ENCODE data around the gene CS. TPM values are rescaled to one million over a fixed set of nuclear protein-coding genes. Genes with fewer than 3 reads are reported as not detected.

The CS gene
- total RNA-seq, 1 donor from 2014 or later: 137 TPM

DNA sequence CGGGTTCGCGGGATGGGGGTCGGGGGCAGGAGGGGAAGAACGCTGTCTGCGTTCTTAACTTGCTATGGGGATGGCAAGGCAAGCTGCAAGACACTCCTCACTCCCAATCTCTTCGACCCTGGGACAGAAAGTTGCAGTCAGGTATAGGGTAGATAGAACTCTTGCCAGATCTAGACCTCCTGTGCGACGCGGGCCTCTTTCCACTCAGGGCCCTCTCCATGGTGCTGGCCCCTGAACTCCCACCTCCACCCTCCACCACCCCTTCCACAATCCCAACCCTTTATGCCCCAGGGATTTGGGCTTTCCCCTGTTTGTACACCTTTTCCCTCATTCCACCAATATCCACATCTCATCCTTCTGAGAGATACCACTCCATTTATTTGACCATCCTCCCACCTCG, 75.2 kb downstream of the CS start:
- peak overlapping the region; percentile 99 for H3K27ac ChIP-seq (ENCODE audit: low read depth, low read length)
- no peaks in the 10 kb centered on the region for H3K9me3 ChIP-seq (ENCODE audit: control insufficient read depth in 3 of 3, low read length in 3 of 3)
- peak overlapping the region; percentile 76 to 90 (median 84) for H3K9ac ChIP-seq (ENCODE audit: low read depth in 1 of 3, low read length in 3 of 3)

DNA sequence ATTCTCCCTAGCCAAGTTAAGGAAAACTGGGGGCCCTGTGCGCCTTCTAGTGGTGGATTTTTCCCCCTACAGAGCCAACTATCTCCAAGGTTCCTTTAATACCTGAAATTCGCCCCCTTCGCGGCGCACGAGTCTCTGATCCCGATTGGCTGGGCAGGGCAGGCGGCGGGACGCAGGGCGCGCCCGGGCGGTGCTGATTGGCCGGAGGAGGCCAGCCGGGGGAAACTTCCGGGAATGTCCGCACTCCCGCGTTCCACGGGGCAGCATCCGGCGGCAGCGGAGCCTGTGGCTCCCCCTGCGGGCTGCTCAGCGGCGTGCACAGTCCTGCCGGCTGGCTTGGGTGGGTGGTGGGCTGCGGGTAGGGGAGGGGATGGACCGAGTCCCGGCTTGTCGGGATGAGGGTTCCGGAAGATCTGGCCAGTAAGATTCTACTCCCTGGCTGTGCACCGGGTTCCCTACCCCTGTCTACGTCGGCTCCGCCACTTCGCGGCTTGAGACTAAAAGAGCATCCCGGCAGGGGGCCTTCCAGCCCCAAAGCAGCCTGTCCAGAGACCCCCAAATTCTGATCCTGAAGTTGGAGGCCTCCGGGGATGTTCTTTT, 75.9 kb downstream of the CS start, which contains the start of gene NABP2:
Gene NABP2 (plus strand): TSS at position 241 of the 600 bp plus-strand sequence. CDS start 515 bp downstream, outside the sequence.
- Histone ChIP-seq H3K27ac (ENCODE audit: low read depth, low read length) (peak within 1 kb of the TSS; percentile 99), H3K27me3 (ENCODE audit: control insufficient read depth in 3 of 3, insufficient read depth in 3 of 3, low read length in 3 of 3) (no peaks in the 10 kb centered on the region), H3K36me3 (ENCODE audit: control insufficient read depth in 3 of 3, insufficient read depth in 3 of 3, low read length in 3 of 3) (peaks cover 7 to 10% (median 9%) of the 10 kb centered on the region in 3 donors), H3K4me3 (ENCODE audit: low read length in 3 of 3) (peak within 1 kb of the TSS; percentile 80 to 84 (median 84)), H3K9me3 (ENCODE audit: control insufficient read depth in 3 of 3, low read length in 3 of 3) (no peaks in the 10 kb centered on the region), H3K9ac (ENCODE audit: low read depth in 1 of 3, low read length in 3 of 3) (peak within 1 kb of the TSS; percentile 76 to 90 (median 84)), H3K4me1 (ENCODE audit: control insufficient read depth in 3 of 3, insufficient read depth in 3 of 3, low read length in 3 of 3) (peaks cover 28 to 52% (median 34%) of the 10 kb centered on the region in 3 donors)

More for the DNA sequence above, 75.2 kb downstream of the CS start:
- peaks cover 28 to 51% (median 34%) of the 10 kb centered on the region in 3 donors for H3K4me1 ChIP-seq (ENCODE audit: control insufficient read depth in 3 of 3, insufficient read depth in 3 of 3, low read length in 3 of 3)
- H3K36me3 ChIP-seq (ENCODE audit: control insufficient read depth in 3 of 3, insufficient read depth in 3 of 3, low read length in 3 of 3): peaks cover 8 to 10% (median 10%) of the 10 kb centered on the region in 3 donors
- peak overlapping the region in 2 of 3 donors; percentile 80 to 84 for H3K4me3 ChIP-seq (ENCODE audit: low read length in 3 of 3)
- no peaks in the 10 kb centered on the region for H3K27me3 ChIP-seq (ENCODE audit: control insufficient read depth in 3 of 3, insufficient read depth in 3 of 3, low read length in 3 of 3)

GRCh38 chr12:56223571-56224101, 76.5 kb downstream of the CS start:
- H3K36me3 ChIP-seq (ENCODE audit: control insufficient read depth in 3 of 3, insufficient read depth in 3 of 3, low read length in 3 of 3): peaks cover 5 to 8% (median 5%) of the 10 kb centered on the region in 3 donors
- no peaks in the 10 kb centered on the region for H3K27me3 ChIP-seq (ENCODE audit: control insufficient read depth in 3 of 3, insufficient read depth in 3 of 3, low read length in 3 of 3)
- H3K9ac ChIP-seq (ENCODE audit: low read depth in 1 of 3, low read length in 3 of 3): peak overlapping the region; percentile 18 to 74 (median 66)
- peak overlapping the region; percentile 99 for H3K27ac ChIP-seq (ENCODE audit: low read depth, low read length)
- peaks cover 28 to 52% (median 34%) of the 10 kb centered on the region in 3 donors for H3K4me1 ChIP-seq (ENCODE audit: control insufficient read depth in 3 of 3, insufficient read depth in 3 of 3, low read length in 3 of 3)
- H3K4me3 ChIP-seq (ENCODE audit: low read length in 3 of 3): peak overlapping the region; percentile 57 to 71 (median 70)
- no peaks in the 10 kb centered on the region for H3K9me3 ChIP-seq (ENCODE audit: control insufficient read depth in 3 of 3, low read length in 3 of 3)

- peak overlapping the region; percentile 91 to 96 (median 96) for H3K9ac ChIP-seq (ENCODE audit: low read depth in 1 of 3, low read length in 3 of 3)
- peak overlapping the region; percentile 92 to 98 (median 96) for H3K4me3 ChIP-seq (ENCODE audit: low read length in 3 of 3)
- no peaks in the 10 kb centered on the region for H3K27me3 ChIP-seq (ENCODE audit: control insufficient read depth in 3 of 3, insufficient read depth in 3 of 3, low read length in 3 of 3)
- no peaks in the 10 kb centered on the region for H3K9me3 ChIP-seq (ENCODE audit: control insufficient read depth in 3 of 3, low read length in 3 of 3)
- H3K4me1 ChIP-seq (ENCODE audit: control insufficient read depth in 3 of 3, insufficient read depth in 3 of 3, low read length in 3 of 3): peaks cover 28 to 52% (median 34%) of the 10 kb centered on the region in 3 donors
- peak overlapping the region; percentile 99 for H3K27ac ChIP-seq (ENCODE audit: low read depth, low read length)
- H3K36me3 ChIP-seq (ENCODE audit: control insufficient read depth in 3 of 3, insufficient read depth in 3 of 3, low read length in 3 of 3): peaks cover 2 to 6% (median 5%) of the 10 kb centered on the region in 3 donors
Measured at GRCh38 chr12:56222531-56222895, 77.6 kb downstream of the CS start.

- Histone ChIP-seq H3K36me3 (ENCODE audit: control insufficient read depth in 3 of 3, insufficient read depth in 3 of 3, low read length in 3 of 3) (peaks cover 0 to 8% (median 3%) of the 10 kb centered on the region in 3 donors), H3K4me1 (ENCODE audit: control insufficient read depth in 3 of 3, insufficient read depth in 3 of 3, low read length in 3 of 3) (peaks cover 28 to 52% (median 34%) of the 10 kb centered on the region in 3 donors)
Measured at GRCh38 chr12:56221757-56222530, 78.2 kb downstream of the CS start, which contains the start of gene RNF41. Gene RNF41 (minus strand): TSS chr12:56221922. CDS start chr12:56214047, 7,875 bp downstream.

More at GRCh38 chr12:56221757-56222530, 78.2 kb downstream of the CS start, which contains the start of gene RNF41:
- Histone ChIP-seq H3K27me3 (ENCODE audit: control insufficient read depth in 3 of 3, insufficient read depth in 3 of 3, low read length in 3 of 3) (no peaks in the 10 kb centered on the region), H3K27ac (ENCODE audit: low read depth, low read length) (peak within 1 kb of the TSS; percentile 99), H3K4me3 (ENCODE audit: low read length in 3 of 3) (peak within 1 kb of the TSS; percentile 92 to 98 (median 96)), H3K9me3 (ENCODE audit: control insufficient read depth in 3 of 3, low read length in 3 of 3) (no peaks in the 10 kb centered on the region), H3K9ac (ENCODE audit: low read depth in 1 of 3, low read length in 3 of 3) (peak within 1 kb of the TSS; percentile 91 to 96 (median 96))

Other genes starting within 250 kb of the CS start
- gene ERBB3, start 220.2 kb downstream of the CS start, total RNA-seq: 154 TPM
- gene PA2G4, start 195.8 kb downstream of the CS start, total RNA-seq: 53.8 TPM
- gene RPL41, start 183.7 kb downstream of the CS start, total RNA-seq: 4,392 TPM
- gene ZC3H10, start 182.1 kb downstream of the CS start, total RNA-seq: 5.7 TPM
- gene ESYT1, start 172.1 kb downstream of the CS start, total RNA-seq: 149 TPM
- 451 TPM for gene MYL6B, start 147.7 kb downstream of the CS start, total RNA-seq
- 859 TPM for gene MYL6, start 142.0 kb downstream of the CS start, total RNA-seq
- gene SMARCC2, start 110.8 kb downstream of the CS start, total RNA-seq: 43.8 TPM
- gene RNF41, start 78.4 kb downstream of the CS start, total RNA-seq: 30.8 TPM
- 14.1 TPM for gene NABP2, start 76.0 kb downstream of the CS start, total RNA-seq
- gene SLC39A5, start 70.3 kb downstream of the CS start, total RNA-seq: not detected
- 6.8 TPM for gene ANKRD52, start 41.9 kb downstream of the CS start, total RNA-seq
- gene COQ10A, start 33.4 kb downstream of the CS start, total RNA-seq: 12.0 TPM
- gene CNPY2, start 15.7 kb upstream of the CS start, total RNA-seq: 25.1 TPM
- 19.3 TPM for gene PAN2, start 33.7 kb upstream of the CS start, total RNA-seq
- not detected for gene IL23A, start 38.6 kb upstream of the CS start, total RNA-seq
- 85.6 TPM for gene STAT2, start 59.8 kb upstream of the CS start, total RNA-seq
- gene APOF, start 62.5 kb upstream of the CS start, total RNA-seq: not detected
- gene TIMELESS, start 149.1 kb upstream of the CS start, total RNA-seq: 5.2 TPM
- not detected for gene MIP, start 154.3 kb upstream of the CS start, total RNA-seq
- 2.1 TPM for gene SPRYD4, start 168.2 kb upstream of the CS start, total RNA-seq
- gene GLS2, start 187.8 kb upstream of the CS start, total RNA-seq: not detected
- 12.5 TPM for gene RBMS2, start 221.5 kb upstream of the CS start, total RNA-seq

All from skeletal muscle tissue (tissue), 4 donors.